T-helper 1 cell treated with Interleukin-12 subunit alpha and Interleukin-12 subunit beta and Interleukin-4 antibody, amounts not matched to agents 30 μg/mL and 1 μg/mL, for 36 hours (primary cell): ENCODE measurements around the gene GATA1.
A peak's percentile ranks its signal among the peaks of the same experiment; 100 is the strongest.

Experiments
- H3K27ac Mint-ChIP-seq: one replicate; pipeline ENCODE4 v1.8.0; 2021; ENCODE audit warnings: mild to moderate bottlenecking, mixed read lengths
- H3K27me3 Mint-ChIP-seq: one replicate; pipeline ENCODE4 v1.8.0; 2021; ENCODE audit warnings: low read depth, mixed read lengths
- H3K36me3 Mint-ChIP-seq: one replicate; pipeline ENCODE4 v1.8.0; 2021; ENCODE audit warnings: low read depth, mixed read lengths
- H3K4me1 Mint-ChIP-seq: one replicate; pipeline ENCODE4 v1.8.0; 2021; ENCODE audit warnings: low read depth, mixed read lengths
- H3K4me3 Mint-ChIP-seq: one replicate; pipeline ENCODE4 v1.8.0; 2021; ENCODE audit warnings: mild to moderate bottlenecking, moderate library complexity, mixed read lengths
- H3K9me3 Mint-ChIP-seq: one replicate; pipeline ENCODE4 v1.8.0; 2021; ENCODE audit warnings: mixed read lengths

Gene GATA1

GRCh38 chrX:48786341-48786800 lies at the start of gene GATA1:
Gene GATA1, plus strand, starts transcription at chrX:48786590. Its CDS starts 4,520 bp downstream, at chrX:48791110.
- Mint-ChIP-seq H3K4me3 (no peak within 1 kb of the TSS), H3K4me1 (peaks cover 8% of the 10 kb centered on the region), H3K9me3 (no peaks in the 10 kb centered on the region), H3K27ac (no peak within 1 kb of the TSS), H3K36me3 (no peaks in the 10 kb centered on the region), H3K27me3 (peaks cover 21% of the 10 kb centered on the region)

GRCh38 chrX:48736878-48737212 lies 49.5 kb upstream of the GATA1 start:
- Mint-ChIP-seq H3K27me3 (no peaks in the 10 kb centered on the region), H3K4me1 (peaks cover 12% of the 10 kb centered on the region), H3K4me3 (peak overlapping the region; percentile 94), H3K27ac (peak overlapping the region; percentile 95), H3K36me3 (peaks cover 1% of the 10 kb centered on the region), H3K9me3 (no peaks in the 10 kb centered on the region)

GRCh38 chrX:48737213-48737938 lies 49.0 kb upstream of the GATA1 start:
- no peaks in the 10 kb centered on the region for H3K27me3 Mint-ChIP-seq
- H3K36me3 Mint-ChIP-seq: no peaks in the 10 kb centered on the region
- H3K4me3 Mint-ChIP-seq: peak overlapping the region; percentile 94
- H3K9me3 Mint-ChIP-seq: no peaks in the 10 kb centered on the region
- peaks cover 12% of the 10 kb centered on the region for H3K4me1 Mint-ChIP-seq
- peak overlapping the region; percentile 95 for H3K27ac Mint-ChIP-seq

DNA sequence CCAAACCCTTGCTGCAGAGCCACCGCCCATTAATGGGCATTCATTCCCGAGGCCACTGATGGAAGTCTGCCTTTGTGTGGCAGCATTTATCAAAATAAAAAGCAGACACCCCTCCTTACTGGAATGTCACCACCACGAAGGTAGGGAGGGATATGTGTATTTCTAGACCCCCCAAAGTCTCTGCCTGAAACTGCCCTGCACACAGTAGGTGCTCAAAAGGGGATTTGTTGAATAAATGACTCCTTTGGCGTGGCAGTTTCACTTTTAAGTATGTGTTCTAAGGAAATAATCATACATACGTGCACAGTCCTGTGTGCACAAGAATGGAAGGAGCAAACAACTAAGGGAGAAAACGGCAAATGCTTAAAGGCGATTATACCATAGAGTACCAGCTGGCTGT lies 48.5 kb upstream of the GATA1 start:
- Mint-ChIP-seq H3K27ac (peak overlapping the region; percentile 95), H3K4me3 (peak overlapping the region; percentile 94), H3K9me3 (no peaks in the 10 kb centered on the region), H3K4me1 (peaks cover 12% of the 10 kb centered on the region), H3K27me3 (no peaks in the 10 kb centered on the region), H3K36me3 (no peaks in the 10 kb centered on the region)

DNA sequence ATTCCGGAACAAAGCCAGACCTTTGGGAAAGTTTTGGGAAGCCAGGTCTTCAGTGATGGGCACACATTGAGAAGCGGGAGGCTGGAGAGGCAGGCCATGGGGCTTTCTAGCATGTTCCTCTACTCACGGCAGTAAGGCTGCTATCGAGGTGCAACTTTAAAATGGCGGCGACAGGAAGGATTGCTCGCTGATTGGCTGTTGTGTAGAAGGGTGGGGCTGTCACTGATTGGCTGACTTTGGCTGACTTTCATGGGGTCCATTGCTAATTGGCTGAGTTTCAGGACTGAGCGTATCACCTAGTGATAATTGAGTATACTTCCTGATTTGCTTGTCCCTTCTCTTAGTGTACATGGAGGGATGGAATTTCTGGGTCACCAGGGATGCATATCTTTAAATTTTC lies 44.6 kb upstream of the GATA1 start:
- Mint-ChIP-seq H3K9me3 (no peaks in the 10 kb centered on the region), H3K36me3 (no peaks in the 10 kb centered on the region), H3K4me3 (no peak overlapping the region), H3K4me1 (peaks cover 7% of the 10 kb centered on the region), H3K27me3 (no peaks in the 10 kb centered on the region), H3K27ac (no peak overlapping the region)

- Mint-ChIP-seq H3K9me3 (no peaks in the 10 kb centered on the region), H3K27ac (no peak overlapping the region), H3K36me3 (no peaks in the 10 kb centered on the region), H3K27me3 (no peaks in the 10 kb centered on the region), H3K4me3 (no peak overlapping the region), H3K4me1 (no peaks in the 10 kb centered on the region)
These were observed 41.2 kb upstream of the GATA1 start for GRCh38 chrX:48745222-48745621.

- H3K9me3 Mint-ChIP-seq: no peaks in the 10 kb centered on the region
- peaks cover 3% of the 10 kb centered on the region for H3K4me1 Mint-ChIP-seq
- no peaks in the 10 kb centered on the region for H3K36me3 Mint-ChIP-seq
- no peak overlapping the region for H3K4me3 Mint-ChIP-seq
- H3K27ac Mint-ChIP-seq: no peak overlapping the region
- H3K27me3 Mint-ChIP-seq: no peaks in the 10 kb centered on the region
These were observed 38.9 kb upstream of the GATA1 start for GRCh38 chrX:48747415-48748016.

DNA sequence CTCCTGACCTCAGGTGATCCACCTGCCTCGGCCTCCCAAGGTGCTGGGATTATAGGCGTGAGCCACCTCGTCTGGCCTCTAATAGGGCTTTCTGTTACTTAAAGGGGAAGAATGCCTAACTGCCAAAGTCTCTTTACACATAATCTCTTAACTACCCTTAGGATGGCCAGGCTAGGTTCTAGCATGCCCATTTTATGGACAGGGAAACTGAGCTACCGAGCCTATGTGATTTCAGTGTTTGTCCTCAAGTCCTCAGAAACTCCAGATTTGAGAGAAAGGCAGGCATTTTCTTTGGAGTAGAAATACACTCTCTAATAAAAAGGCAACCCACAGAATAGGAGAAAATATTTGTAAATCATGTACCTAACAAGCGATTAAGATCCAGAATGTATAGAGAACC lies 37.2 kb upstream of the GATA1 start:
- H3K9me3 Mint-ChIP-seq: no peaks in the 10 kb centered on the region
- H3K27me3 Mint-ChIP-seq: no peaks in the 10 kb centered on the region
- H3K36me3 Mint-ChIP-seq: no peaks in the 10 kb centered on the region
- H3K27ac Mint-ChIP-seq: no peak overlapping the region
- peaks cover 5% of the 10 kb centered on the region for H3K4me1 Mint-ChIP-seq
- H3K4me3 Mint-ChIP-seq: no peak overlapping the region

- peaks cover 5% of the 10 kb centered on the region for H3K4me1 Mint-ChIP-seq
- no peaks in the 10 kb centered on the region for H3K9me3 Mint-ChIP-seq
- peak overlapping the region; percentile 32 for H3K4me3 Mint-ChIP-seq
- H3K36me3 Mint-ChIP-seq: no peaks in the 10 kb centered on the region
- no peaks in the 10 kb centered on the region for H3K27me3 Mint-ChIP-seq
- peak overlapping the region; percentile 84 for H3K27ac Mint-ChIP-seq
These were observed 35.0 kb upstream of the GATA1 start for GRCh38 chrX:48751343-48751742.

- no peak overlapping the region for H3K27ac Mint-ChIP-seq
- no peaks in the 10 kb centered on the region for H3K9me3 Mint-ChIP-seq
- H3K4me3 Mint-ChIP-seq: no peak overlapping the region
- H3K36me3 Mint-ChIP-seq: no peaks in the 10 kb centered on the region
- no peaks in the 10 kb centered on the region for H3K27me3 Mint-ChIP-seq
- H3K4me1 Mint-ChIP-seq: peaks cover 5% of the 10 kb centered on the region
These were observed 33.9 kb upstream of the GATA1 start for GRCh38 chrX:48752498-48752897.

DNA sequence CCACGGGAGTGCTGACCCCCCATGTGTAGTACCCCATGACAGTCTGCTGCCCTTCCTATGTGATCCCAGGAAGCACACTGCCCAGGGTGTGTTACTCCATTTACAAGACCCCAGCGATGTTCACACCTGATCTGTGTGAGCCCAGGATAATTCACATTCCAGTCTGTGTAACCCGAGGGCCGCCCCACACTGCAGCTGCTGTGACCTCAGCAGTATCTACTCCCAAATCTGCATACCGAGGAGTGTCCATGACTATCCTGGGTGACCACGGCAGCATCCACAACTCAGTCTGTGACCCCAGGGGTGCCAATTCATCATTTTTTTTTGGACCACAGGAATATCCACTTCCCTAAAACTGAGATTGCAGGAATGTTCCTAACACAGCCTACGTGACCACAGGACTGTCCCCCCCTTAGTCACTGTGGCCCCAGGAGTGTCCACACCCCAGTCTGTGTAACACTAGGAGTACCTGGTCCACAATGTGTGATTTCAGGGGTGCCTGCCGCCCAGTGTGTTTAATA lies 32.6 kb upstream of the GATA1 start:
- H3K27me3 Mint-ChIP-seq: no peaks in the 10 kb centered on the region
- no peak overlapping the region for H3K27ac Mint-ChIP-seq
- H3K4me1 Mint-ChIP-seq: peaks cover 5% of the 10 kb centered on the region
- no peak overlapping the region for H3K4me3 Mint-ChIP-seq
- no peaks in the 10 kb centered on the region for H3K9me3 Mint-ChIP-seq
- H3K36me3 Mint-ChIP-seq: no peaks in the 10 kb centered on the region

- no peak overlapping the region for H3K27ac Mint-ChIP-seq
- H3K4me1 Mint-ChIP-seq: peaks cover 5% of the 10 kb centered on the region
- H3K9me3 Mint-ChIP-seq: no peaks in the 10 kb centered on the region
- no peaks in the 10 kb centered on the region for H3K36me3 Mint-ChIP-seq
- H3K27me3 Mint-ChIP-seq: no peaks in the 10 kb centered on the region
- no peak overlapping the region for H3K4me3 Mint-ChIP-seq
These were observed 32.2 kb upstream of the GATA1 start for GRCh38 chrX:48754238-48754637.

GRCh38 chrX:48761674-48762471 lies 24.5 kb upstream of the GATA1 start, which contains the start of gene GLOD5:
Gene GLOD5, plus strand, starts transcription at chrX:48761747. Its CDS starts 44 bp downstream, at chrX:48761791.
- Mint-ChIP-seq H3K36me3 (no peaks in the 10 kb centered on the region), H3K4me3 (no peak within 1 kb of the TSS), H3K4me1 (peaks cover 6% of the 10 kb centered on the region), H3K27ac (peak within 1 kb of the TSS; percentile 45), H3K9me3 (no peaks in the 10 kb centered on the region), H3K27me3 (peaks cover 9% of the 10 kb centered on the region)

DNA sequence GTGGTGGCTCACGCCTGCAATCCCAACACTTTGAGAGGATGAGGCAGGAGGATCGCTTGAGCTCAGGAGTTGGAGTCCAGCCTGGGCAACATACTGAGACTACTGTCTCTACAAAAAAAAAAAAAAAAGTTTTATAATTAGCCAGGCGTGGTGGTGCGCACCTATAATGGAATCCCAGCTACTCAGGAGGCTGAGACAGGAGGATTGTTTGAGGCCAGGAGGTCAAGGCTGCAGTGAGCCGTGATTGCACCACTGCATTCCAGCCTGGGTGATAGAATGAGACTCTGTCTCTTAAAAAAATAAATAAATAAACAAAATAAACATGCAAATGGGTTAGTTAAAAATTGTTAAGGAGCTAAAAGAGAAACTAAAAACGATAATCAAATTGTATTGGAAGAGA lies 17.2 kb upstream of the GATA1 start:
- no peaks in the 10 kb centered on the region for H3K36me3 Mint-ChIP-seq
- H3K4me3 Mint-ChIP-seq: no peak overlapping the region
- H3K4me1 Mint-ChIP-seq: no peaks in the 10 kb centered on the region
- H3K27me3 Mint-ChIP-seq: peaks cover 13% of the 10 kb centered on the region
- H3K9me3 Mint-ChIP-seq: no peaks in the 10 kb centered on the region
- H3K27ac Mint-ChIP-seq: no peak overlapping the region
